HepG2 (cell line): ENCODE measurements around the gene ZNF526. TPM values are rescaled to one million over a fixed set of nuclear protein-coding genes. Genes with fewer than 3 reads are reported as not detected.

Experiments
- ASH2L ChIP-seq: fragments of 300-600, 200-600 bp; sonication (generic); IDR thresholded peaks from 2 replicates; pipeline ENCODE4 v1.7.0; 2017; ENCODE audit warnings: low read depth, mild to moderate bottlenecking, moderate library complexity, mixed read lengths, low read length; ENCODE audit not compliant: insufficient read length
- CBX1 ChIP-seq: IDR thresholded peaks from one replicate; pipeline ENCODE4 v1.6.1; 2016; ENCODE audit warnings: antibody characterized with exemption, low read depth
- HMGXB4 ChIP-seq, 2 experiments: sonication (generic) in 1 of 2; formaldehyde crosslinking in 1 of 2; IDR thresholded peaks; 2 replicates each; pipeline versions ENCODE4 v1.4.0 to v1.6.1; 2018 to 2020; ENCODE audit warnings: missing genetic modification reagents in 2 of 2, borderline replicate concordance in 1 of 2, low read depth in 1 of 2, mild to moderate bottlenecking in 1 of 2, missing biosample characterization in 1 of 2
- KMT2A ChIP-seq: sonication (generic); formaldehyde crosslinking; IDR thresholded peaks from 2 replicates; pipeline ENCODE4 v1.4.0; 2020; ENCODE audit warnings: missing genetic modification reagents
- SCMH1 ChIP-seq: sonication (generic); formaldehyde crosslinking; IDR thresholded peaks from 2 replicates; pipeline ENCODE4 v1.9.0; 2021; ENCODE audit warnings: missing genetic modification reagents, mild to moderate bottlenecking, borderline replicate concordance
- SOX13 ChIP-seq, 3 experiments: fragments of 450-650 bp in 1 of 3; sonication (generic) in 1 of 3; formaldehyde crosslinking in 1 of 3; IDR thresholded peaks in 2 of 3; conservative IDR thresholded peaks in 1 of 3; 2 replicates each; pipeline versions ENCODE4 v1.5.0 to v1.6.1; 2016 to 2020; ENCODE audit warnings: antibody characterized with exemption in 1 of 3, mild to moderate bottlenecking in 1 of 3, missing compliant biosample characterization in 1 of 3, missing genetic modification reagents in 1 of 3, moderate library complexity in 1 of 3
- YY1 ChIP-seq: IDR thresholded peaks from 2 replicates; pipeline ENCODE4 v1.6.1; 2011; ENCODE audit warnings: low read length, low read depth, moderate library complexity, mild to moderate bottlenecking; ENCODE audit not compliant: insufficient read depth, insufficient replicate concordance
- ZKSCAN8 ChIP-seq: IDR thresholded peaks from 2 replicates; pipeline ENCODE4 v1.6.1; 2016; ENCODE audit warnings: borderline replicate concordance, missing genetic modification reagents, missing compliant biosample characterization
- ZNF101 ChIP-seq: sonication (generic); formaldehyde crosslinking; IDR thresholded peaks from 2 replicates; pipeline ENCODE4 v1.4.0; 2020; ENCODE audit warnings: mild to moderate bottlenecking, low read depth, missing genetic modification reagents, borderline replicate concordance
- ZNF513 ChIP-seq: sonication (generic); formaldehyde crosslinking; conservative IDR thresholded peaks from 2 replicates; pipeline ENCODE4 v1.5.0; 2020; ENCODE audit warnings: missing genetic modification reagents
- ZNF556 ChIP-seq: sonication (generic); formaldehyde crosslinking; IDR thresholded peaks from 2 replicates; pipeline ENCODE4 v1.4.0; 2020; ENCODE audit warnings: mild to moderate bottlenecking, missing genetic modification reagents, borderline replicate concordance
- ZNF713 ChIP-seq: sonication (generic); formaldehyde crosslinking; IDR thresholded peaks from 2 replicates; pipeline ENCODE4 v1.4.0; 2020; ENCODE audit warnings: mild to moderate bottlenecking, missing genetic modification reagents
- polyA plus RNA-seq, 8 experiments: library from polyadenylated mRNA; depleted of rRNA in 3 of 8; stranded (reverse) in 7 of 8; unstranded in 1 of 8; fragments of >200 nt; fragmentation: Illumina TruSeq in 4 of 8; extraction: Trizol in 4 of 8; gene quantifications; 2 replicates each; pipeline versions ENCODE4 v1.2.1 to v1.2.3, GENCODE V29; 2011 to 2016; ENCODE audit warnings: low read depth in 4 of 8, missing spikeins in 1 of 8, mixed read lengths in 1 of 8; ENCODE audit not compliant: insufficient read depth in 1 of 8
- total RNA-seq, 5 experiments: library from RNA; depleted of rRNA; stranded (reverse); fragments of >200 nt; fragmentation: Illumina TruSeq; extraction: Trizol; gene quantifications; 2 replicates each; pipeline ENCODE4 v1.2.3, GENCODE V29; 2016; ENCODE audit warnings: low read depth in 1 of 5
- TF ChIP-seq, protein P1 (sequence below): sonication (generic); formaldehyde crosslinking; IDR thresholded peaks from 2 replicates; pipeline ENCODE4 v1.5.0; 2020; ENCODE audit warnings: mild to moderate bottlenecking, missing genetic modification reagents, borderline replicate concordance
- TF ChIP-seq, protein P2 (sequence below): IDR thresholded peaks from 2 replicates; pipeline ENCODE4 v1.6.1; 2016; ENCODE audit warnings: low read depth
- TF ChIP-seq, protein P3 (sequence below): sonication (generic); formaldehyde crosslinking; IDR thresholded peaks from 2 replicates; pipeline ENCODE4 v1.8.0; 2022; ENCODE audit warnings: mild to moderate bottlenecking, missing genetic modification reagents, borderline replicate concordance

The ZNF526 gene
- total and polyA plus RNA-seq, 2 of the 13 experiments (the other 11 are each of a cell fraction or from before 2014, with no cell fraction given) = 3.3 to 8.4 TPM

DNA sequence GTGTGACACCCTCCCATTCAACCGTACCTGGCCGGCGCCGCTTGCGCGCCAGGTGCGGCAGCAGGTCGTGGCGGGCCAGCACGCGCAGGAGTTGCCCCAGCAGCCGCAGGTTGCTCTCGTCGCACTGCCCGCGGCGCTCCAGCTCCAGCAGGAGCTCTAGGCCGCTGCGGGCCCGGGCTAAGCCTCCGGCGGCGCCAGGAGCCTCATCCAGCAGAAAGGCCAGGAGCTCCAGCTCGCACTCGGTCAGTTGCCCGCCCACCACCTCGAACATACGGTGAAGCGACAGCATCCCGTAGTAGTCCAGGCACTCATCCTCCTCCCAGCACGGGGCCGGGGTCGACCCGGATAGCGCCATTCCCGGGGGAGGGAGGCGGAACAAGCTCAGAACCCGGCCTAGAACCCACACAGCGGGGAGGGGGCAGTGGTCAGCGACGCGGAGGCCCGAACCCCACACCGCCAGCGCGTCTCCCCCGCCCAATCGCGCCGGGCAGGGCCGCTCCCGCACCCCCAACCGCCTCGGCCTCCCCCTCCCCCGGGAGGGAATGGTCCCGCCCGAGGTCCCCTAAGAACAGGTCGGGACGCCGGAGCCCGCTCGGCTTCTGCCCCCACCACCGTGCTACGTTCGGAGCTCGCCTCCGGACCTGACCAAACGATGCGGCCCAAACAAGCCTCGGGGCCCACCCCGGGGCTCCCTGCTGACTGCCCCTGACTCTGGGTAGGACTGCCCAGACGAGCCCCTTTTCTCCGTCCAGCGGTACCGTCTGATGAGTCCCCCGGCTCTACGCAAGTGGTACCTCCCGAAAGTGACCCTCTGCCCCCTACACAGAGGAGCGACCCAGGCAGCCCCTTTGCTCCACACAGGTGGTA, 3.2 kb upstream of the ZNF526 start (continued):
- TF ChIP-seq HMGXB4 (CRISPR knock-in tag; IDR thresholded peaks at IDR 0.05; ENCODE audit: borderline replicate concordance in 1 of 2, low read depth in 1 of 2) (peak in 1 of 2 experiments; percentile 5; a peak in 1 of 4 replicates), ZNF101 (CRISPR knock-in tag) (no peak), CBX1 (no peak), ZNF713 (CRISPR knock-in tag) (no peak), ZNF513 (CRISPR knock-in tag) (no peak), ASH2L (no peak), SOX13 (IDR thresholded peaks at IDR 0.05) (no peak), SOX13 (CRISPR knock-in tag; conservative IDR thresholded peaks at IDR 0.05 in 1 of 2, IDR thresholded peaks at IDR 0.05 in 1 of 2) (no peak), ZKSCAN8 (CRISPR knock-in tag) (no peak), YY1 (no peak), ZNF556 (no peak), SCMH1 (no peak), KMT2A (CRISPR knock-in tag) (0 out of 2 replicates have a peak, but pooled peaks have one; percentile 26)
- TF ChIP-seq, protein P1, sequence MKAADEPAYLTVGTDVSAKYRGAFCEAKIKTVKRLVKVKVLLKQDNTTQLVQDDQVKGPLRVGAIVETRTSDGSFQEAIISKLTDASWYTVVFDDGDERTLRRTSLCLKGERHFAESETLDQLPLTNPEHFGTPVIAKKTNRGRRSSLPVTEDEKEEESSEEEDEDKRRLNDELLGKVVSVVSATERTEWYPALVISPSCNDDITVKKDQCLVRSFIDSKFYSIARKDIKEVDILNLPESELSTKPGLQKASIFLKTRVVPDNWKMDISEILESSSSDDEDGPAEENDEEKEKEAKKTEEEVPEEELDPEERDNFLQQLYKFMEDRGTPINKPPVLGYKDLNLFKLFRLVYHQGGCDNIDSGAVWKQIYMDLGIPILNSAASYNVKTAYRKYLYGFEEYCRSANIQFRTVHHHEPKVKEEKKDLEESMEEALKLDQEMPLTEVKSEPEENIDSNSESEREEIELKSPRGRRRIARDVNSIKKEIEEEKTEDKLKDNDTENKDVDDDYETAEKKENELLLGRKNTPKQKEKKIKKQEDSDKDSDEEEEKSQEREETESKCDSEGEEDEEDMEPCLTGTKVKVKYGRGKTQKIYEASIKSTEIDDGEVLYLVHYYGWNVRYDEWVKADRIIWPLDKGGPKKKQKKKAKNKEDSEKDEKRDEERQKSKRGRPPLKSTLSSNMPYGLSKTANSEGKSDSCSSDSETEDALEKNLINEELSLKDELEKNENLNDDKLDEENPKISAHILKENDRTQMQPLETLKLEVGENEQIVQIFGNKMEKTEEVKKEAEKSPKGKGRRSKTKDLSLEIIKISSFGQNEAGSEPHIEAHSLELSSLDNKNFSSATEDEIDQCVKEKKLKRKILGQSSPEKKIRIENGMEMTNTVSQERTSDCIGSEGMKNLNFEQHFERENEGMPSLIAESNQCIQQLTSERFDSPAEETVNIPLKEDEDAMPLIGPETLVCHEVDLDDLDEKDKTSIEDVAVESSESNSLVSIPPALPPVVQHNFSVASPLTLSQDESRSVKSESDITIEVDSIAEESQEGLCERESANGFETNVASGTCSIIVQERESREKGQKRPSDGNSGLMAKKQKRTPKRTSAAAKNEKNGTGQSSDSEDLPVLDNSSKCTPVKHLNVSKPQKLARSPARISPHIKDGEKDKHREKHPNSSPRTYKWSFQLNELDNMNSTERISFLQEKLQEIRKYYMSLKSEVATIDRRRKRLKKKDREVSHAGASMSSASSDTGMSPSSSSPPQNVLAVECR (CRISPR knock-in tag) = no peak; the same call in 1 of the 2 replicates
- TF ChIP-seq, protein P2, sequence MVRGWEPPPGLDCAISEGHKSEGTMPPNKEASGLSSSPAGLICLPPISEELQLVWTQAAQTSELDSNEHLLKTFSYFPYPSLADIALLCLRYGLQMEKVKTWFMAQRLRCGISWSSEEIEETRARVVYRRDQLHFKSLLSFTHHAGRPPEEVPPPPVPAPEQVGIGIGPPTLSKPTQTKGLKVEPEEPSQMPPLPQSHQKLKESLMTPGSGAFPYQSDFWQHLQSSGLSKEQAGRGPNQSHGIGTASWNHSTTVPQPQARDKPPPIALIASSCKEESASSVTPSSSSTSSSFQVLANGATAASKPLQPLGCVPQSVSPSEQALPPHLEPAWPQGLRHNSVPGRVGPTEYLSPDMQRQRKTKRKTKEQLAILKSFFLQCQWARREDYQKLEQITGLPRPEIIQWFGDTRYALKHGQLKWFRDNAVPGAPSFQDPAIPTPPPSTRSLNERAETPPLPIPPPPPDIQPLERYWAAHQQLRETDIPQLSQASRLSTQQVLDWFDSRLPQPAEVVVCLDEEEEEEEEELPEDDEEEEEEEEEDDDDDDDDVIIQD (CRISPR knock-in tag) = 0 out of 2 replicates have a peak, but pooled peaks have one; percentile 5
- TF ChIP-seq, protein P3, sequence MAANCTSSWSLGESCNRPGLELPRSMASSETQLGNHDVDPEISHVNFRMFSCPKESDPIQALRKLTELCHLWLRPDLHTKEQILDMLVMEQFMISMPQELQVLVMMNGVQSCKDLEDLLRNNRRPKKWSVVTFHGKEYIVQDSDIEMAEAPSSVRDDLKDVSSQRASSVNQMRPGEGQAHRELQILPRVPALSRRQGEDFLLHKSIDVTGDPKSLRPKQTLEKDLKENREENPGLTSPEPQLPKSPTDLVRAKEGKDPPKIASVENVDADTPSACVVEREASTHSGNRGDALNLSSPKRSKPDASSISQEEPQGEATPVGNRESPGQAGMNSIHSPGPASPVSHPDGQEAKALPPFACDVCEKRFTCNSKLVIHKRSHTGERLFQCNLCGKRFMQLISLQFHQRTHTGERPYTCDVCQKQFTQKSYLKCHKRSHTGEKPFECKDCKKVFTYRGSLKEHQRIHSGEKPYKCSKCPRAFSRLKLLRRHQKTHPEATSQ = no peak
